Right lobe of liver (tissue), 4 donors: ENCODE results near the gene RPRD2.

Source experiments
- POLR2A ChIP-seq: fragments of 450-650 bp; IDR thresholded peaks from one replicate; pipeline ENCODE4 v1.6.1; 2017; ENCODE audit warnings: antibody characterized with exemption, mild to moderate bottlenecking
- TF ChIP-seq, protein P1 (sequence below), 4 donors: fragments of 200-600 bp in 3 of 4; fragments of 450-650 bp in 1 of 4; IDR thresholded peaks; one replicate each; pipeline versions ENCODE4 v1.5.1 to v1.8.0; 2016 to 2022; ENCODE audit warnings: antibody characterized with exemption in 4 of 4, mild to moderate bottlenecking in 2 of 4
- donor health status: DM: no; HTN: no; CAD: no.
- donor health status: DM: no; HTN: no; CAD: no.
- donor health status: DM: no; HTN: yes; CAD: no.

DNA sequence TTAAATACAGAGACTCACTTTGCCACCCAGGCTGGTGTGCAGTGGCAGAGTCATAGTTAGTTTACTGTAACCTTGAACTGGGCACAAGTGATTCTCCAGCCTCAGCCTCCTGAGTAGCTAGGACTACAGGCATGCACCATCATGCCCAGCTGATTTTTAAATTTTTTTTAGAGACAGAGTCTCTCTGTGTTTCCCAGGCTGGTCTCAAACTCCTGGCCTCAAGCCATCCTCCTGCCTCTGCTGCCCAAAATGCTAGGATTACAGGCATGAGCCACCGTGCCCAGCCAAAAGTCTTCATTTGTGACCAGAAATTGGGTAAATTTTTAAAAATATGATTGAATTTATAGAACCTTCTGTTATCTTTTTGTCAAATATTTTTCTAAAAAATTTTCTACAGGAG lies 105.3 kb downstream of the RPRD2 start:
- TF ChIP-seq, protein P1, sequence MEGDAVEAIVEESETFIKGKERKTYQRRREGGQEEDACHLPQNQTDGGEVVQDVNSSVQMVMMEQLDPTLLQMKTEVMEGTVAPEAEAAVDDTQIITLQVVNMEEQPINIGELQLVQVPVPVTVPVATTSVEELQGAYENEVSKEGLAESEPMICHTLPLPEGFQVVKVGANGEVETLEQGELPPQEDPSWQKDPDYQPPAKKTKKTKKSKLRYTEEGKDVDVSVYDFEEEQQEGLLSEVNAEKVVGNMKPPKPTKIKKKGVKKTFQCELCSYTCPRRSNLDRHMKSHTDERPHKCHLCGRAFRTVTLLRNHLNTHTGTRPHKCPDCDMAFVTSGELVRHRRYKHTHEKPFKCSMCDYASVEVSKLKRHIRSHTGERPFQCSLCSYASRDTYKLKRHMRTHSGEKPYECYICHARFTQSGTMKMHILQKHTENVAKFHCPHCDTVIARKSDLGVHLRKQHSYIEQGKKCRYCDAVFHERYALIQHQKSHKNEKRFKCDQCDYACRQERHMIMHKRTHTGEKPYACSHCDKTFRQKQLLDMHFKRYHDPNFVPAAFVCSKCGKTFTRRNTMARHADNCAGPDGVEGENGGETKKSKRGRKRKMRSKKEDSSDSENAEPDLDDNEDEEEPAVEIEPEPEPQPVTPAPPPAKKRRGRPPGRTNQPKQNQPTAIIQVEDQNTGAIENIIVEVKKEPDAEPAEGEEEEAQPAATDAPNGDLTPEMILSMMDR (IDR thresholded peaks at IDR 0.05) = no peak
- no peak for TF ChIP-seq POLR2A
